ENCODE results near the gene CACNA1D. TPM values are rescaled to one million over a fixed set of nuclear protein-coding genes. Genes with fewer than 3 reads are reported as not detected.

The CACNA1D gene
- total RNA-seq, 8 experiments from 2014 or later: 1.2 to 15.3 (median 5.9) TPM

- peak in 2 of 8 experiments; percentile 13 to 23 for ATAC-seq (replicated peaks in 6 of 8)
- no peak overlapping the region for H3K27ac ChIP-seq
- in situ Hi-C loops (cut with MboI; ENCODE audit: low pct_unique_long_range_greater_than_20kb in 2 of 9, low sequenced_read_pairs in 9 of 9, unreplicated experiment in 9 of 9): no loop called here
- 0 to 100% (median 80%) methylated on average over 1 to 3 of the region's 3 CpGs; no CpG with 5 or more reads in 4 of the 10 experiments for WGBS, 10 experiments
- no peak overlapping the region for H3K4me3 ChIP-seq
- peaks cover 30 to 38% of the 10 kb centered on the region in 2 donors for H3K4me1 ChIP-seq (replicated peaks in 1 of 2)
Measured at GRCh38 chr3:53544357-53544756, 49.9 kb downstream of the CACNA1D start.

GRCh38 chr3:53545310-53545995, 51.0 kb downstream of the CACNA1D start:
- in situ Hi-C loops (cut with MboI; ENCODE audit: low pct_unique_long_range_greater_than_20kb in 2 of 9, low sequenced_read_pairs in 9 of 9, unreplicated experiment in 9 of 9): no loop called here
- Histone ChIP-seq H3K4me1 (replicated peaks in 1 of 2) (peaks cover 30 to 38% of the 10 kb centered on the region in 2 donors), H3K27ac (peak overlapping the region; percentile 13 to 35), H3K4me3 (no peak overlapping the region)
- ATAC-seq (replicated peaks in 6 of 8): peak in 5 of 8 experiments; percentile 79 to 90 (median 87)
- WGBS, 10 experiments: 0 to 59% (median 26%) methylated on average over 4 to 10 of the region's 10 CpGs; no CpG with 5 or more reads in 1 of the 10 experiments

GRCh38 chr3:53545996-53546359, 51.6 kb downstream of the CACNA1D start:
- Histone ChIP-seq H3K27ac (peak overlapping the region; percentile 13 to 35), H3K4me3 (no peak overlapping the region), H3K4me1 (replicated peaks in 1 of 2) (peaks cover 30 to 38% of the 10 kb centered on the region in 2 donors)
- in situ Hi-C loops (cut with MboI; ENCODE audit: low pct_unique_long_range_greater_than_20kb in 2 of 9, low sequenced_read_pairs in 9 of 9, unreplicated experiment in 9 of 9): no loop called here
- WGBS, 10 experiments: 8 to 82% (median 21%) methylated on average over 2 to 4 of the region's 7 CpGs; no CpG with 5 or more reads in 5 of the 10 experiments
- ATAC-seq (replicated peaks in 6 of 8): peak in 5 of 8 experiments; percentile 70 to 85 (median 76)

GRCh38 chr3:53547327-53547726, 52.9 kb downstream of the CACNA1D start:
- Histone ChIP-seq H3K4me3 (no peak overlapping the region), H3K4me1 (replicated peaks in 1 of 2) (peaks cover 30 to 38% of the 10 kb centered on the region in 2 donors), H3K27ac (no peak overlapping the region)
- 0 to 82% (median 60%) methylated on average over 1 to 7 of the region's 8 CpGs; no CpG with 5 or more reads in 2 of the 10 experiments for WGBS, 10 experiments
- ATAC-seq (replicated peaks in 6 of 8): no peak
- in situ Hi-C loops (cut with MboI; ENCODE audit: low pct_unique_long_range_greater_than_20kb in 2 of 9, low sequenced_read_pairs in 9 of 9, unreplicated experiment in 9 of 9): no loop called here

- H3K4me3 ChIP-seq: no peak overlapping the region
- peaks cover 17 to 32% of the 10 kb centered on the region in 2 donors for H3K4me1 ChIP-seq (replicated peaks in 1 of 2)
- in situ Hi-C loops (cut with MboI; ENCODE audit: low pct_unique_long_range_greater_than_20kb in 2 of 9, low sequenced_read_pairs in 9 of 9, unreplicated experiment in 9 of 9): no loop called here
- no peak for ATAC-seq (replicated peaks in 6 of 8)
- H3K27ac ChIP-seq: no peak overlapping the region
- WGBS, 10 experiments: 20 to 87% (median 68%) methylated on average over 2 to 6 of the region's 8 CpGs; no CpG with 5 or more reads in 3 of the 10 experiments
Measured at GRCh38 chr3:53550005-53550620, 55.7 kb downstream of the CACNA1D start.

- in situ Hi-C loops (cut with MboI; ENCODE audit: low pct_unique_long_range_greater_than_20kb in 2 of 9, low sequenced_read_pairs in 9 of 9, unreplicated experiment in 9 of 9): no loop called here
- Histone ChIP-seq H3K4me1 (replicated peaks in 1 of 2) (peaks cover 5 to 29% of the 10 kb centered on the region in 2 donors), H3K4me3 (no peak overlapping the region), H3K27ac (no peak overlapping the region)
- no peak for ATAC-seq (replicated peaks in 6 of 8)
- 20 to 89% (median 80%) methylated on average over 1 to 4 of the region's 7 CpGs; no CpG with 5 or more reads in 3 of the 10 experiments for WGBS, 10 experiments
Measured at GRCh38 chr3:53551324-53551723, 56.9 kb downstream of the CACNA1D start.

GRCh38 chr3:53552730-53553129, 58.3 kb downstream of the CACNA1D start:
- 0 to 71% (median 51%) methylated on average over 1 to 2 of the region's 2 CpGs; no CpG with 5 or more reads in 2 of the 10 experiments for WGBS, 10 experiments

GRCh38 chr3:53553200-53553599, 58.8 kb downstream of the CACNA1D start:
- WGBS, 10 experiments: 0 to 81% (median 69%) methylated on average over 1 to 5 of the region's 5 CpGs
- peak in 3 of 8 experiments; percentile 32 to 42 (median 35) for ATAC-seq (replicated peaks in 6 of 8)

More at GRCh38 chr3:53552730-53553129, 58.3 kb downstream of the CACNA1D start:
- Histone ChIP-seq H3K27ac (no peak overlapping the region), H3K4me1 (replicated peaks in 1 of 2) (peaks cover 0 to 21% of the 10 kb centered on the region in 2 donors), H3K4me3 (no peak overlapping the region)
- ATAC-seq (replicated peaks in 6 of 8): no peak
- in situ Hi-C loops (cut with MboI; ENCODE audit: low pct_unique_long_range_greater_than_20kb in 2 of 9, low sequenced_read_pairs in 9 of 9, unreplicated experiment in 9 of 9): no loop called here

GRCh38 chr3:53554559-53555067, 60.2 kb downstream of the CACNA1D start:
- Histone ChIP-seq H3K4me3 (no peak overlapping the region), H3K4me1 (replicated peaks in 1 of 2) (peaks cover 0 to 21% of the 10 kb centered on the region in 2 donors), H3K27ac (no peak overlapping the region)
- WGBS, 10 experiments: 58 to 100% (median 83%) methylated on average over 1 to 4 of the region's 4 CpGs; no CpG with 5 or more reads in 1 of the 10 experiments
- in situ Hi-C loops (cut with MboI; ENCODE audit: low pct_unique_long_range_greater_than_20kb in 2 of 9, low sequenced_read_pairs in 9 of 9, unreplicated experiment in 9 of 9): no loop called here
- ATAC-seq (replicated peaks in 6 of 8): no peak

More at GRCh38 chr3:53553200-53553599, 58.8 kb downstream of the CACNA1D start:
- in situ Hi-C loops (cut with MboI; ENCODE audit: low pct_unique_long_range_greater_than_20kb in 2 of 9, low sequenced_read_pairs in 9 of 9, unreplicated experiment in 9 of 9): no loop called here
- H3K4me3 ChIP-seq: no peak overlapping the region
- no peak overlapping the region for H3K27ac ChIP-seq
- peaks cover 0 to 21% of the 10 kb centered on the region in 2 donors for H3K4me1 ChIP-seq (replicated peaks in 1 of 2)

GRCh38 chr3:53555068-53555588, 60.7 kb downstream of the CACNA1D start:
- Histone ChIP-seq H3K4me3 (no peak overlapping the region), H3K27ac (no peak overlapping the region), H3K4me1 (replicated peaks in 1 of 2) (peaks cover 0 to 21% of the 10 kb centered on the region in 2 donors)
- 5 to 100% (median 73%) methylated on average over 1 to 4 of the region's 4 CpGs; no CpG with 5 or more reads in 1 of the 10 experiments for WGBS, 10 experiments
- peak in 2 of 8 experiments; percentile 15 to 42 for ATAC-seq (replicated peaks in 6 of 8)
- in situ Hi-C loops (cut with MboI; ENCODE audit: low pct_unique_long_range_greater_than_20kb in 2 of 9, low sequenced_read_pairs in 9 of 9, unreplicated experiment in 9 of 9): no loop called here

- WGBS, 10 experiments: 0 to 90% (median 58%) methylated on average over 1 to 11 of the region's 11 CpGs; no CpG with 5 or more reads in 4 of the 10 experiments
- Histone ChIP-seq H3K4me3 (no peak overlapping the region), H3K4me1 (replicated peaks in 1 of 2) (no peaks in the 10 kb centered on the region), H3K27ac (no peak overlapping the region)
- in situ Hi-C loops (cut with MboI; ENCODE audit: low pct_unique_long_range_greater_than_20kb in 2 of 9, low sequenced_read_pairs in 9 of 9, unreplicated experiment in 9 of 9): no loop called here
- ATAC-seq (replicated peaks in 6 of 8): no peak
Measured at GRCh38 chr3:53566461-53567145, 72.2 kb downstream of the CACNA1D start.

- no peak for ATAC-seq (replicated peaks in 6 of 8)
Measured at GRCh38 chr3:53570081-53570480, 75.7 kb downstream of the CACNA1D start.

More at GRCh38 chr3:53570081-53570480, 75.7 kb downstream of the CACNA1D start:
- 0 to 62% (median 17%) methylated on average over 1 to 2 of the region's 2 CpGs; no CpG with 5 or more reads in 1 of the 10 experiments for whole genome bisulfite sequencing, 10 experiments
- H3K4me1 ChIP-seq (replicated peaks in 1 of 2): no peaks in the 10 kb centered on the region
- in situ Hi-C loops (cut with MboI; ENCODE audit: low pct_unique_long_range_greater_than_20kb in 2 of 9, low sequenced_read_pairs in 9 of 9, unreplicated experiment in 9 of 9): no loop called here
- H3K4me3 ChIP-seq: no peak overlapping the region
- no peak overlapping the region for H3K27ac ChIP-seq

Data from motor neuron (in vitro differentiated cells).